ENCODE measurements around the gene NUP214.
A peak's percentile ranks its signal among the peaks of the same experiment; 100 is the strongest.

The NUP214 gene

GRCh38 chr9:131282688-131283422 lies 157.5 kb downstream of the NUP214 start:
- H3K36me3 Mint-ChIP-seq (ENCODE audit: low read depth), result no peaks in the 10 kb centered on the region
- H3K27me3 Mint-ChIP-seq (ENCODE audit: low read depth, poor library complexity), result peaks cover 43% of the 10 kb centered on the region
- peaks cover 23% of the 10 kb centered on the region for H3K4me1 Mint-ChIP-seq
- TF ChIP-seq CTCF (IDR thresholded peaks at IDR 0.05), result no peak
- no peaks in the 10 kb centered on the region for H3K9me3 Mint-ChIP-seq
- DNase-seq, result peak; percentile 81
- H3K27ac Mint-ChIP-seq, result no peak overlapping the region
- peak overlapping the region; percentile 49 for H3K4me3 Mint-ChIP-seq

Measured in nephron progenitor cell (in vitro differentiated cells).